GM18508 (cell line): ENCODE data around the gene ZNF280A.
"Not testable (repeated sequence)": the region's sequence is repeated elsewhere in the genome, so short reads cannot be mapped to it uniquely, and the experiment has no call there.

ENCODE experiments used
- ATAC-seq: cut with Tn5 transposase; IDR thresholded peaks from one replicate; pipeline ENCODE4 v1.9.1; 2021; ENCODE audit warnings: moderate number of reproducible peaks; ENCODE audit not compliant: insufficient read depth, unreplicated experiment

Gene ZNF280A

GRCh38 chr22:22545084-22545483 lies 25.0 kb upstream of the ZNF280A start:
- no peak for ATAC-seq

DNA sequence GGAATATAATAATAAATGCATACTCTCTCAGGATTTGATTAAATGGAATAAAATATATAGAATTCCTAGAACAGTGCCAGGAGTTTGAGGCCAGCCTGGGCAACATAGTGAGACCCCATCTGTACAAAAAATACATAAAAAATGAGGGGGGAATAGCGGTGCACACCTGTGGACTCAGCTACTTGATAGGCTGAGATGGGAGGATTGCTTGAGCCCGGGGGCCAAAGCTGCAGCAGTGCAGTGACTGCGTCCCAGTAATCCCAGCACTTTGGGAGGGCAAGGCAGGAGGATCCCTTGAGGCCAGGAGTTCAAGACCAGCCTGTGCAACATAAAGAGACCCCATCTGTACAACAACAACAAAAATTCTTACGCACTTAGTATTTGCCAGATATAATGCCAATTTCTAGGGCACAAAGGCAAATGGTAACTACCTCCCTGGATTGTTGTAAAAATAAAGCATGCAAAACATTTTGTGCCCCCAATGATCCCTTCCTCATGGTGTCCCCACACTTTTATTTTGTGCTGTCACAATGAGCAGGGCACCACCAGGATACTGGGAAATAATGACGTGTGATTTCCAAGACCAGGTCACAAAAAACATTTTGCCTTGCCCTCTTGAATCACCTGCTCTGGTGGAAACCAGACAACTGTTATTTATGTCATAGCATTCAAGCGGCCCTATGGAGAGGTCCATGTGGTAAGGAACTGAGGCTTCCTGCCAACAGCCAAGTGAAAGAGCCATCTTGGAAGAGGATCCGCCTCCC lies 18.3 kb upstream of the ZNF280A start:
- no peak for ATAC-seq

GRCh38 chr22:22536916-22537315 lies 16.8 kb upstream of the ZNF280A start:
- no peak for ATAC-seq

DNA sequence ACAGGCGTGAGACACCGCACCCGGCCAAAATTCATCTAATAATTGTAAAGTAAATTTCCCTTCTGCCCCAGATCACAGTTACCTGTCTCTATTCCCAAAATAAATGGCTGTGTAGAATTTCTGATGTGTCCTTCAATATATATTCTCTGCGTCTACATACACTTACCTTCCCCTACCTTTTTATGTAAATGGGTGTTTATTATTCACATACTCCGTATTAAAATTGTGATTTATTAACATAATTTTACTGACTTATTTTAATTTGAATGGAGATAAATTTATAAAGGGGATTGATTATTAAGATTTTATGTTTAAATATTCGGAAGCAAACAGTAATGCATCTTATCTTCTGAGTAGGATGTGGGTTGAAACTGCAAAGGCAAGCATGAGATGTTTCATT lies 16.4 kb upstream of the ZNF280A start:
- ATAC-seq, result no peak

GRCh38 chr22:22535662-22536061 lies 15.6 kb upstream of the ZNF280A start:
- no peak for ATAC-seq

DNA sequence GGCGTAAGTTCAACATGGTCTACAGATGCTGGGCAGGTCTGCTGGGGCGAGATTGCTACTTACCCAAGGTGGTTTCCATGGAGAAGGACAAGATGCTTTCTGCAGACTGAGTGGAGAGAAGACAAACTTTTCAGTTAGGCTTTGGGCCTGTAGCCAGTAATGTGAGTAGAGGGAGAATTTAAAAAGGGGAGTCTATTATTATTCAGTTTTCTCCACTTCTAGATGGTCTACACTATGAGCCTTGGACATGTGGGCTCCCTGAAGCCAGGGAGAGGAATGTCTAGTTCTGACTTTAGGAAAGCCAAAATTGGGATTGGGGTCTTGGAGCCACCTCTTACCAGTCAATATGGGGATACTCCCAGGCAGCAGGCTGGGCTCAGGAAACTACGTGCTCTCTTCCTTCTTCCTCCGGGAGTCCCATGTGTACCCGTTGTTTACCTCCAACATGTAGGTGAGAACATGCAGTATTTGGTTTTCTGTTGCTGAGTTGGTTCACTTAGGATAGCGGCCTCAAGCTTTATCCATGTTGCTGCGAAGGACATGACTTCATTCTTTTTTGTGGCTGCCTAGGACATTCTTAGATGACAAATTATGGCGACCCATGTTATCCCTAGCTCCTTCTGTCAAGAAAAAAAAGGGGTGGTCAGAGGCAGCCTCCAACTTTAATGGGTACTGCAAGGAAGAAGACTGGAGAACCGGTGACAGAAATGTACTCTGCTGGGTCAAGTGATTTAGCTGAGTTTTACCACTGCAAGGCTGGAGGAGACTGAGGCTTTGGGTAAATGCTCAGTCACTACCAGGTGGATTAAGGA lies 14.7 kb upstream of the ZNF280A start:
- ATAC-seq, result no peak

GRCh38 chr22:22533863-22534262 lies 13.8 kb upstream of the ZNF280A start:
- ATAC-seq, result no peak

DNA sequence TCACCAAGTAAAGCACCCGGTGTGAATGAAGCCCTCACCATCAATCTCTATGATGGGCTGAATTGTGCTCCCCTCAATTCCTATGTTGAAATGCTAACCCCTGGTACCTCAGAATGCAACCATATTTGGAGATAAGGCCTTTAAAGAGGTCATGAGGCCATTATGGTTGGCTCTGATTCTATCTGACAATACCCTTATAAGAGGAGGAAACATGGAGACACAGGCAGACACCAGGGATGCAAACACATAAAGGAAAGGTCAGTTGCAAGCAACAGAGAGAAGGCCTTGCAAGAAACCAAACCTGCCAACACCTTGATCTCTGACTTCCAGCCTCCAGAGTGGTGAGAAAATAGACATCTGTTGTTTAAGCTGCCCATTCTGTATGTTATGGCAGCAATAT lies 13.3 kb upstream of the ZNF280A start:
- no peak for ATAC-seq

- ATAC-seq, result not testable (repeated sequence)
Observed at GRCh38 chr22:22532547-22533071, 12.5 kb upstream of the ZNF280A start.

GRCh38 chr22:22531770-22532546 lies 11.9 kb upstream of the ZNF280A start:
- no peak for ATAC-seq

GRCh38 chr22:22528780-22529179 lies 8.7 kb upstream of the ZNF280A start:
- ATAC-seq, result no peak

DNA sequence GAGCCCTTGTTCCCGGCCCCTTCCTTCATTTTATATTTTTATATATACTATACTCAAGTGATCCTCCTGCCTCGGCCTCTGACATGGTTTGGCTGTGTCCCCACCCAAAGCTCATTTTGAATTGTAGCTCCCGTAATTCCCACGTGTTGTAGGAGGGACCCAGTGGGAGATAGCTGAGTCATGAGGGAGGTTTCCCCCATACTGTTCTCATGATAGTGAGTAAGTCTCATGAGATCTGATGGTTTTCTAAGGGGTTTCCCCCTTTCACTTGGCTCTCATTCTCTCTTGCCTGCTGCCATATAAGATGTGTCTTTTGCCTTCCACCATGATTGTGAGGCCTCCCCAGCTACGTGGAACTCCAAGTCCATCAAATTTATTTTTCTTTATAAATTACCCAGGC lies 7.2 kb upstream of the ZNF280A start:
- no peak for ATAC-seq

DNA sequence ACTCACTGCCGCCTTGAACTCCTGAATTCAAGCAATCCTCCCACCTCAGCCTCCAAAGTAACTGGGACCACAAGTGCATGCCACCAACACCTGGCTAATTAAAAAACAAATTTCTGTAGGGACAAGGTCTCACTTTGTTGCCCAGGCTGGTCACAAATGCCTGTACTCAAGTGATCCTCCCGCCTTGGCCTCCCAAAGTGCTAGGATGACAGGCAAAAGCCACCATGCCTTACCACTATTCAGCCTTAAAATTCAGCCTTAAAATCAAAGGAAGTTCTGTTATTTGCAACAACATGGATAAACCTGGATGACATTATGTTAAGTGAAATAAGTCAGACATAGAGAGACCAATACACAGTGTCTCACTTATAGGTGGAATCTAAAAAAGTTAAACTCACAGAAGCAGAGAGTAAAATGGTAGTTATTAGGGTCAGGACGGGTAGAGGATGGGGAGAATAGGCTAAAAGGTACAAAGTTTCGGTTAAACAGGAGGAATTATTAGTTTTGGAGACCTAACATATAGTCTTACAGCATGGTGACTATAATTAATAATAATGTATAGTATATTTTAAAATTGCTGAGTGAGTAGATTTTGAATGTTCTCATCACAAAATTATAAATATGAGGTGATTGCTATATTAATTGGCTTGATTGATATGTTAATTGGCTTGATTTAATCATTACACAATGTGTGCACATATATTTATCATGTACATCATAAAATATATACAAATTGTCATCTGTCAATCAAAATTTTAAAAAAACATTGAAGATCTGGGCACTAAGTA lies 6.2 kb upstream of the ZNF280A start:
- ATAC-seq, result no peak

DNA sequence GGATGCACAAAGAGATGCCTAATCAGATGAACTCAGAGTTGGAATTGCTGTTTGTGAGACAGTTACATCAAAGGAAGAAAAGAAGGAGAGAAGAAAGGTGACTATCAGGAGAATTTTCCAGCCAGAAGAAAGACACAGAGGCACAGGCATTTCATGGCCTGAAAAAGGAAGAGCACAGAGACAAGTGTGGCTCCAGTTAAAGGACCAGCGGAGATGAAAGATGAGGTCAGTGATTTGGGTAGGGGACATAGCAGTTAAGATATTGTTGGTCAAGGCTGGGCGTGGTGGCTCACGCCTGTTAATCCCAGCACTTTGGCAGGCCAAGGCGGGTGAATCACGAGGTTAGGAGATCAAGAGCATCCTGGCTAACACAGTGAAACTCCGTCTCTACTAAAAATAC lies 3.4 kb upstream of the ZNF280A start:
- no peak for ATAC-seq

GRCh38 chr22:22521631-22522030 lies 1.6 kb upstream of the ZNF280A start:
- no peak for ATAC-seq

DNA sequence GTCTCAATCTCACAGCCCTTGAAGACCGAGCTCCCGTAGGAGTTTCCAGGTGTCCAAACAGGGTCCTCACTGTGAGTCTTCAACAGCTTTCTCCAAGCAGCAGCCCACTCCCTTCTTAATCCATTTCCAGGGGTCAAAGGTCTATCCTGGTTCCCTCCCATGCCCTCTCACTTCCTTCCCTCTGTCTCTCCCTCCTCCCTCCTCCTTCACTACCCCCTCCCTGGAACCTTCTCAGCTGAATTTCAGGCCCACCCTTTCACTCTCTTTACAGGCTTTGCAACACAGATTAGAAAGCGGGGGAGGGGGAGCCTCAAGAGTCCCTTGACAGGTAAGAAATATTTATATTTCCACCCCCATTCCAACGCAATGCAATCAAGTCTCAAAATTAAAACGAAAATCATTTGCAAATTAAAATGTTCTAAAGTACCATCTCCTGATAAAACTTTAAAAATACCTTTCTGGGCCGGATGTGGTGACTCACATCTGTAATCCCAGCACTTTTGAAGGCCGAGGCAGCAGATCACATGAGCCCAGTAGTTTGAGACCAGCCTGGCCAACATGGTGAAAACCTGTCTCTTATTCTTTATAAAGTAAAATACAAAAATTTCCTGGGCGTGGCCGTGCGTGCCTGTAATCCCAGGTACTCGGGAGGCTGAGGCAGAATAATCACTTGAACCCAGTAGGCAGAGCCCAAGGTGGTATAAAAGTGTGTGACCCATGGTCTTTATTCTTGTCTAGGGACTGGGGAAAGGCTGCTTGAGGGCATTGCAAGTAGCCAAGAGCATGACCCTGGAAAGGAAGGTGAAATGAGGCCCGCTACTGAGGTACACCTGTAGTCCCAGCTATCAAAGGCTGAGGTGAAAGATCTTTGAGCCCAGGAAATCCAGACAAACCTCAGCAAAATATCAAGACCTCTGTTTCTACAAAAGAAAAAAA lies 865 bp upstream of the ZNF280A start:
- no peak for ATAC-seq

GRCh38 chr22:22519591-22519990 lies 479 bp downstream of the ZNF280A start:
- no peak for ATAC-seq

GRCh38 chr22:22516992-22517391 lies 3.1 kb downstream of the ZNF280A start:
- ATAC-seq, result no peak

GRCh38 chr22:22515890-22516289 lies 4.2 kb downstream of the ZNF280A start:
- ATAC-seq, result no peak
